Stimulated activated CD4-positive, alpha-beta T cell treated with anti-CD3 and anti-CD28 coated beads, TNF-alpha, amount 100 ng/mL, for 1 hour (primary cell): ENCODE results near the gene TPP2.

Experiments used
- DNase-seq, 3 donors: peaks; one replicate each; pipeline ENCODE4 v3.0.0-alpha.2; 2020; ENCODE audit warnings: low read depth in 3 of 3, low spot score in 1 of 3

TPP2 gene

DNA sequence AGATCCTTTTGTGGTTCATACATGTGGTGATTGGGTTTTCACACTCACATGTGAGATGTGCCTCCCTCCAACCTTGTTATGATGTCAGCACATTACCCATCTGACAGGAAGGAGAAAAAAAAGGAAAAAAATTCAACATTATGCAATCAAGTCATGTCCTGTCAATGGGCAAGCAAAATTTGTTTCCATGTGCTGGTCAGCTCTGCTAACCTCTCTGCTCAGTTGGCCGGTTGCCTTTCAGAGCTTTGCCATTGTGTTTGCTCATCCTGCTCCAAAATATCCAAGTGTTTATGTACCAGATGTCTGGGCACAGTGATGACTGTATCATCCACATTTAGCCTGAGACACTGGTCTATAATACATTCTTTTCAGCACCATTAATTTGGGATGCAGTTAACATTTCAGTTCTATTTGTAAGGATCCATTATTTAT lies 125.0 kb downstream of the TPP2 start:
- no peak for DNase-seq

DNA sequence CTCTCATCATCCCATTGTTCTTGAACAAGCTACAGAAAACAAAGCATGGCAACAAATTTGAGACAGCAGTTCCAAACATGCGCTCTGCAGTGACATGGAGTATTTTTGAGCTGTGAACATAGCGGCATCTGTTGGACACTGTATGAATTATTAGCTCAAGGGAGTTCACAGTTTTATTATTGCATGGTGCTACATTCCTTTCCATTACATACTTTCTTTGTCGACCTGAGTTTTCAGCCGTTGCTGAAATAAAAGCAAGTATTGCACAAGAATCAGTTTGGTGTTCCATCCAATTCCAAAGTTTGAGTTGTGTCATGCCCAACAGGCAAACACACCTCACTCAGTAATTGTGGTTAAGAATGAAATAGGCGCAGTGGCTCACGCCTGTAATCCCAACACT lies 128.1 kb downstream of the TPP2 start:
- DNase-seq: no peak

DNA sequence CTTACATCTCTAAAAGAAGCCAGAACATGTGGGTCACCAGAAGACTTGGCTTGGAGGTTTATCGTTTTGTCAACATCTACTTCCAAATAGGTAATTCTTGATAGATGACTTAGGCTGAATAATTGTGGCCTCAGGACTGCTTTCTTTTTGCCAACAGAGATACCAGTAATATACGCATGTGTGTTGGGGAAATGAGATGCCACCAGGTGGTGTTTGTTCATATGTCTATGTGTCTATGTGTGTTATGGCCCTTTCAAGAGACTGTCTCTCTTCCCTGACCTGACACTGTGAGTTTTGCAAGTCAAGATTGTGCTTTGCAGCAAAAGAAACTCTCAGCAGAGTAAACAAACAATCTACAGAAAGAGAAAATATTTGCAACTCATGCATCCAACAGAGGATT lies 129.6 kb downstream of the TPP2 start:
- DNase-seq: no peak
